OCI-LY7 (cell line): ENCODE results near the gene CD47. TPM values are rescaled to one million over a fixed set of nuclear protein-coding genes. Genes with fewer than 3 reads are reported as not detected.

Experiments used
- BruUV-seq: library from RNA; stranded (reverse); fragments of 400-500 nt; replicated peaks from 2 replicates; lab custom pipeline; 2021; lab: Mats Ljungman, UMichigan
- CTCF ChIA-PET: fragments of 300-600 bp; sonication (Branson Sonifier 250); formaldehyde crosslinking; loops from one replicate; lab custom pipeline; 2022; ENCODE audit warnings: antibody characterized with exemption; ENCODE audit not compliant: unreplicated experiment; lab: Charles Lee
- POLR2A ChIA-PET: fragments of 300-600 bp; sonication (Branson Sonifier 250); formaldehyde crosslinking; loops from one replicate; lab custom pipeline; 2022; ENCODE audit warnings: antibody characterized with exemption; lab: Charles Lee
- DNase-seq: peaks from one replicate; pipeline ENCODE4 v3.0.0-alpha.2; 2015; ENCODE audit warnings: low spot score
- H2AFZ ChIP-seq: fragments of 200-600 bp; sonication (generic), shearing (Covaris generic); 2 replicates; pipeline ENCODE4 v1.6.1; 2014; ENCODE audit warnings: mild to moderate bottlenecking, antibody characterized with exemption, low read length, moderate library complexity
- H3K27ac ChIP-seq: fragments of 200-600 bp; sonication (generic); 2 replicates; pipeline ENCODE4 v1.5.1; 2014; ENCODE audit warnings: mixed run types, low read depth, mild to moderate bottlenecking, moderate library complexity, low read length, inconsistent platforms; ENCODE audit not compliant: poor library complexity, severe bottlenecking
- H3K36me3 ChIP-seq: fragments of 200-600 bp; sonication (generic); 2 replicates; pipeline ENCODE4 v1.6.1; 2014; ENCODE audit warnings: mild to moderate bottlenecking, antibody characterized with exemption, low read length, moderate library complexity, mixed read lengths; ENCODE audit not compliant: insufficient read depth
- H3K4me1 ChIP-seq: fragments of 200-600 bp; sonication (generic); 2 replicates; pipeline ENCODE4 v1.5.1; 2014; ENCODE audit warnings: mild to moderate bottlenecking, low read length; ENCODE audit not compliant: insufficient read depth, poor library complexity, severe bottlenecking
- H3K4me2 ChIP-seq: fragments of 200-600 bp; sonication (generic); 2 replicates; pipeline ENCODE4 v1.6.1; 2014; ENCODE audit warnings: mild to moderate bottlenecking, low read length
- H3K4me3 ChIP-seq: fragments of 200-600 bp; sonication (generic); 2 replicates; pipeline ENCODE4 v1.5.1; 2014; ENCODE audit warnings: mild to moderate bottlenecking, low read depth, low read length; ENCODE audit not compliant: poor library complexity, severe bottlenecking
- H3K79me2 ChIP-seq: fragments of 200-600 bp; sonication (generic); 2 replicates; pipeline ENCODE4 v1.6.1; 2016; ENCODE audit warnings: low read depth, mild to moderate bottlenecking, low read length, moderate library complexity, mixed read lengths; ENCODE audit not compliant: insufficient read depth
- H3K9me2 ChIP-seq: fragments of 200-600 bp; sonication (generic); 2 replicates; pipeline ENCODE4 v1.6.1; 2016; ENCODE audit warnings: mild to moderate bottlenecking, low read length, mixed read lengths; ENCODE audit not compliant: insufficient read depth
- H3K9me3 ChIP-seq: fragments of 200-600 bp; sonication (generic); 2 replicates; pipeline ENCODE4 v1.6.1; 2014; ENCODE audit warnings: mild to moderate bottlenecking, mixed run types, low read length, mixed read lengths
- H4K20me1 ChIP-seq: fragments of 200-600 bp; sonication (generic); 2 replicates; pipeline ENCODE4 v1.6.1; 2014; ENCODE audit warnings: mild to moderate bottlenecking, antibody characterized with exemption, low read length, moderate library complexity, mixed read lengths; ENCODE audit not compliant: insufficient read depth
- CTCF ChIP-seq: fragments of 200-600 bp; sonication (generic); conservative IDR thresholded peaks from 2 replicates; pipeline ENCODE4 v1.5.1; 2014; ENCODE audit warnings: mild to moderate bottlenecking, antibody characterized with exemption, low read length, moderate library complexity, mixed read lengths
- EZH2phosphoT487 ChIP-seq: fragments of 200-600 bp; sonication (generic); IDR thresholded peaks from 2 replicates; pipeline ENCODE4 v1.6.1; 2018; ENCODE audit warnings: low read depth, borderline replicate concordance, mild to moderate bottlenecking, mixed run types, antibody characterized with exemption, low read length, moderate library complexity, mixed read lengths
- intact Hi-C: fragments of 100-400 bp; cut with micrococcal nuclease; formaldehyde crosslinking; loops from one replicate; pipeline ENCODE4 v1.10.0; 2022; ENCODE audit not compliant: unreplicated experiment
- total RNA-seq, 2 experiments: library from RNA; depleted of rRNA in 1 of 2; stranded (reverse); fragments of >200 nt in 1 of 2; shearing (Covaris generic) in 1 of 2; gene quantifications; 2 replicates each; pipeline ENCODE4 v1.2.3, GENCODE V29; 2014 to 2022

Gene CD47
- total RNA-seq, 2 experiments from 2014 or later = 43.9 to 50.0 TPM

GRCh38 chr3:108117241-108117775 is 26.5 kb upstream of the CD47 start:
- no peak for TF ChIP-seq EZH2phosphoT487
- TF ChIP-seq CTCF = no peak
- POLR2A ChIA-PET = no interaction called here
- H3K27ac ChIP-seq = no peak overlapping the region
- no peak overlapping the region for H3K4me3 ChIP-seq
- peaks cover 5% of the 10 kb centered on the region for H3K4me1 ChIP-seq
- H3K79me2 ChIP-seq = no peaks in the 10 kb centered on the region
- H4K20me1 ChIP-seq = no peaks in the 10 kb centered on the region
- no peaks in the 10 kb centered on the region for H3K9me2 ChIP-seq
- no TSS peak for BruUV-seq
- H3K9me3 ChIP-seq = peaks cover 5% of the 10 kb centered on the region; the same call in 1 of the 2 replicates
- H2AFZ ChIP-seq = no peak overlapping the region
- CTCF ChIA-PET = no interaction called here
- intact Hi-C loops = no loop called here
- no peaks in the 10 kb centered on the region for H3K36me3 ChIP-seq
- no peak for DNase-seq
- no peak overlapping the region for H3K4me2 ChIP-seq

GRCh38 chr3:108114423-108115065 is 23.7 kb upstream of the CD47 start:
- intact Hi-C loops = no loop called here
- H2AFZ ChIP-seq = no peak overlapping the region
- no peak overlapping the region for H3K4me2 ChIP-seq
- no TSS peak for BruUV-seq
- no peak overlapping the region for H3K4me3 ChIP-seq
- H3K9me2 ChIP-seq = no peaks in the 10 kb centered on the region
- ChIA-PET CTCF (interaction anchor here (0.5 kb wide), 1 partner anchor 25 kb away, joined by 3 read pairs; no protein-coding TSS in a partner anchor), POLR2A (interaction anchor here (0.6 to 1.1 kb wide), 4 partner anchors 9 to 11 kb away, joined by 3 read pairs; no protein-coding TSS in a partner anchor)
- no peak for DNase-seq
- H4K20me1 ChIP-seq = no peaks in the 10 kb centered on the region
- no peak overlapping the region for H3K27ac ChIP-seq
- H3K9me3 ChIP-seq = peaks cover 4% of the 10 kb centered on the region; the same call in 1 of the 2 replicates
- no peaks in the 10 kb centered on the region for H3K79me2 ChIP-seq
- no peak for TF ChIP-seq CTCF
- no peak for TF ChIP-seq EZH2phosphoT487
- no peaks in the 10 kb centered on the region for H3K4me1 ChIP-seq
- no peaks in the 10 kb centered on the region for H3K36me3 ChIP-seq

GRCh38 chr3:108113975-108114374 is 23.1 kb upstream of the CD47 start:
- no peak overlapping the region for H3K4me2 ChIP-seq
- no peak overlapping the region for H3K4me3 ChIP-seq
- no peaks in the 10 kb centered on the region for H3K9me3 ChIP-seq
- BruUV-seq = no TSS peak
- no peaks in the 10 kb centered on the region for H4K20me1 ChIP-seq
- H2AFZ ChIP-seq = no peak overlapping the region
- H3K36me3 ChIP-seq = no peaks in the 10 kb centered on the region
- no peak overlapping the region for H3K27ac ChIP-seq
- H3K9me2 ChIP-seq = no peaks in the 10 kb centered on the region
- ChIA-PET CTCF (interaction anchor here (0.5 kb wide), 1 partner anchor 24 kb away, joined by 3 read pairs; no protein-coding TSS in a partner anchor), POLR2A (interaction anchor here (0.6 kb wide), 1 partner anchor 55 kb away, joined by 3 read pairs; no protein-coding TSS in a partner anchor)
- no peaks in the 10 kb centered on the region for H3K4me1 ChIP-seq
- TF ChIP-seq CTCF = no peak
- no peak for TF ChIP-seq EZH2phosphoT487
- DNase-seq = no peak
- H3K79me2 ChIP-seq = no peaks in the 10 kb centered on the region
- intact Hi-C loops = no loop called here
